Activated CD4-positive, alpha-beta T cell treated with anti-CD3 and anti-CD28 coated beads, Interleukin-2, amount 10 ng/mL, durations not matched to agents 7 days and 5 days (primary cell): ENCODE results near the gene CUX1. TPM values are rescaled to one million over a fixed set of nuclear protein-coding genes. Genes with fewer than 3 reads are reported as not detected.
"Not testable (repeated sequence)": the region's sequence is repeated elsewhere in the genome, so short reads cannot be mapped to it uniquely, and the experiment has no call there.

Source experiments
- CTCF ChIA-PET: fragments of 350-600 bp; sonication (Branson Sonifier 250); formaldehyde crosslinking; loops from one replicate; lab custom pipeline; 2021; ENCODE audit warnings: antibody characterized with exemption; lab: Charles Lee
- POLR2A ChIA-PET: fragments of 350-600 bp; sonication (Branson Sonifier 250); formaldehyde crosslinking; loops from one replicate; lab custom pipeline; 2021; ENCODE audit warnings: antibody characterized with exemption; lab: Charles Lee
- DNase-seq: peaks from one replicate; pipeline ENCODE4 v3.0.0-alpha.2; 2020
- H3K27ac Mint-ChIP-seq: one replicate; pipeline ENCODE4 v1.8.0; 2021; ENCODE audit warnings: mild to moderate bottlenecking, moderate library complexity, mixed read lengths
- H3K27me3 Mint-ChIP-seq: one replicate; pipeline ENCODE4 v1.8.0; 2021; ENCODE audit warnings: mixed read lengths
- H3K36me3 Mint-ChIP-seq: one replicate; pipeline ENCODE4 v1.8.0; 2021; ENCODE audit warnings: low read depth, mixed read lengths
- H3K4me1 Mint-ChIP-seq: one replicate; pipeline ENCODE4 v1.8.0; 2021; ENCODE audit warnings: mixed read lengths
- H3K4me3 Mint-ChIP-seq: one replicate; pipeline ENCODE4 v1.8.0; 2021; ENCODE audit warnings: mild to moderate bottlenecking, moderate library complexity, mixed read lengths
- H3K9me3 Mint-ChIP-seq: one replicate; pipeline ENCODE4 v1.8.0; 2021; ENCODE audit warnings: mixed read lengths
- total RNA-seq, 2 experiments: library from RNA; stranded (reverse); gene quantifications; one replicate each; pipeline ENCODE4 v1.2.3, GENCODE V29; 2021

CUX1 gene
- total RNA-seq, 2 experiments from 2014 or later, result 27.8 to 34.7 TPM

DNA sequence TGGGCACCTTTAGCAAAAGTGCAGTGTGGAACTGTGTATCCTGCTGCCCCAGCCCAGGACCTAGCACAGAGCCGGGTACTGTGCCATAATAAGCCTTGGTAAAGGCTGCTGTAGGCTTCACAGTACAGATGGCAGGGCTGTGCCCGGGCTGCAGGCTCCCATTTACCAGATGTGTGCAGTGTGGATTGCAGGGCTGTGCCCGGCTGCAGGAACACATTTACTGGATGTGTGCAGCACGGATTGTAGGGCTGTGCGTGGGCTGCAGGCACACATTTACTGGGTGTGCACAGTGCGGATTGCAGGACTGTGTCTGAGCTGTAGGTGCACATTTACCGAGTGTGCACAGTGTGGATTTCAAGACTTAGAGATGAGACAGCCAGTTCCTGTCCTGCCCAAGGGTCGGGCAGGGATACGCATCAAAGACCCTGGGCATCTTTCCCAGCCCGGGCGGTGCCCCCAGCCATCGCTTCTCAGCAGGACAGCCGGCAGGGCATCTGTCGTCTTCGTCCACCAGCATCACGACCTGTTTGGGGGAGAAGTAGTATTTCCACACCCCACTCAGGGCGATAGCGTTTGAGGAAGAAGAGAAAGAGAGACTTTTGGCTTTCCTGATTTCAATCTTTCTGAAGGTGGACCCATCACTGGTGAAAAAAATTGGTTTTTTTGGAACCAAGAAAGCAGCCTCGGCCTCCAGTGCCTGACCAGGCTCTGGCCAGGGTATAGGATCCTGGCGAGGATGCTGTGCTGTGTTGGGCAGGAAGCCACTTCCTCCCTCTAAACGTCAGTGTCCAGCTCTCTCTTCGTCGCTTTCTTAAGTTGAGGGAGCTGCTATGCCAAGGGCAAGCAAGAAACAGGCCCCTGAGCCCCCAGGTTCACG lies 180.8 kb downstream of the CUX1 start:
- Mint-ChIP-seq H3K27me3 (no peaks in the 10 kb centered on the region), H3K9me3 (no peaks in the 10 kb centered on the region), H3K4me3 (no peak overlapping the region), H3K4me1 (no peaks in the 10 kb centered on the region), H3K27ac (no peak overlapping the region), H3K36me3 (no peaks in the 10 kb centered on the region)
- CTCF ChIA-PET, result interaction anchor here (0.6 kb wide), 1 partner anchor 33 kb away, joined by 3 read pairs; no protein-coding TSS in a partner anchor
- POLR2A ChIA-PET, result no interaction called here
- DNase-seq, result no peak

DNA sequence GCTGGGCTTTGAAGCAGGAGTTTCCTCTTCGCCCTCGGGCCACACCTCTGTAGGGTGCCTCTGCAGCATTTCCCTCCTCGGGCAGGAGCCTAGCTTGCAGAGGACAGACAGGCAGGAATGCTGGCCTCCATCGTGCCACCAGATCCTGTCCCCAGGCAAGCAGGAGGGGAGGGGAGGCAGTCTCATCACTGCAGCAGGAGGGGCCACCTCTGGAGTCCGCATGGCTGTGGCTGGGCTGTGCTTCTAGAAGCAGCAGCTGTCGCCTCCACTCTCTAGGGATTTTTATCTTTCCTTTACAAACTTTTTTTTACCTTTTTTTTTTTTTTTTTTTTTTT lies 181.4 kb downstream of the CUX1 start:
- Mint-ChIP-seq H3K4me1 (no peaks in the 10 kb centered on the region), H3K36me3 (no peaks in the 10 kb centered on the region), H3K27ac (no peak overlapping the region), H3K4me3 (no peak overlapping the region), H3K27me3 (no peaks in the 10 kb centered on the region), H3K9me3 (no peaks in the 10 kb centered on the region)
- POLR2A ChIA-PET, result no interaction called here
- CTCF ChIA-PET, result interaction anchor here (0.6 kb wide), 1 partner anchor 128 kb away, joined by 3 read pairs; no protein-coding TSS in a partner anchor
- no peak for DNase-seq

GRCh38 chr7:101999393-101999792 lies 182.0 kb downstream of the CUX1 start:
- Mint-ChIP-seq H3K4me1 (no peaks in the 10 kb centered on the region), H3K36me3 (no peaks in the 10 kb centered on the region), H3K9me3 (no peaks in the 10 kb centered on the region), H3K27me3 (no peaks in the 10 kb centered on the region), H3K27ac (no peak overlapping the region), H3K4me3 (no peak overlapping the region)
- no peak for DNase-seq
- CTCF ChIA-PET, result interaction anchor here (0.6 kb wide), 1 partner anchor 128 kb away, joined by 3 read pairs; no protein-coding TSS in a partner anchor
- POLR2A ChIA-PET, result no interaction called here

DNA sequence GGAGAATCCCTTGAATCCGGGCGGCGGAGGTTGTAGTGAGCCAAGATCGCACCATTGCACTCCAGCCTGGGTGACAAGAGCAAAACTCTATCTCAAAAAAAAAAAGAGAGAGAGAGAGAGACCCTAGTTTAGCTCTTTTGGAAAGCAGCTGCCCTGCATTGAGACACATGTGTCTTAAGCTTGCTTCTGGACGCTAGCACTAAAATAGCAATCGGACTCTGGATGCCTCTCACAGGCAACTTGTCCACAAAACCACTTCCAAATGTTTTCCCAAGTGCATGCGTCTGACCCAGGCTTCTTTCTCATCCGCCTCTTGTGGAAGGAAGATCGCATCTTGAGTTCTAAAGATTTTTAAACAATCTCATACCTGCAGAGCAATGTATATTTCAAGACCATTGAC lies 182.7 kb downstream of the CUX1 start:
- Mint-ChIP-seq H3K4me1 (no peaks in the 10 kb centered on the region), H3K36me3 (no peaks in the 10 kb centered on the region), H3K27ac (no peak overlapping the region), H3K9me3 (no peaks in the 10 kb centered on the region), H3K27me3 (no peaks in the 10 kb centered on the region), H3K4me3 (no peak overlapping the region)
- no peak for DNase-seq
- CTCF ChIA-PET, result no interaction called here
- POLR2A ChIA-PET, result no interaction called here

DNA sequence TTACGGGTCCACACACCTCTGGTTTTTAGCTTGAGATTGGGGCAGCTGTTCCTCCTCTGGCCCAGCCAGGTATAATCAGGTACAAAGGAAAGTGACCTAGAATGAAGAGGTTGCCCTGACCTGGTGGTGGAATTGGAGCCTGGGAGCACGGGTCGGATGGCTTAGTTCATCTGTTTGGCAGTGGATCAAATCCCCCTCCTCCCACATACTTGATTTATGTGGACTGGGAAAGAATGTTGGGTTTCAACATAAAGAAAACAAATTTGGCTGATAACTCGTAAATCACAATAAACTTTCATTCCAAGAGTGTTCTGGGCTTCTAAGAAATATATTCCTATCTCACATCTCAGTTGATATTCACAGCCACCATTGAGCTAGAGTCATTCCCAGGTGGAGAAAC lies 186.8 kb downstream of the CUX1 start:
- POLR2A ChIA-PET, result no interaction called here
- H3K4me1 Mint-ChIP-seq, result no peaks in the 10 kb centered on the region
- no peak overlapping the region for H3K4me3 Mint-ChIP-seq
- no peaks in the 10 kb centered on the region for H3K9me3 Mint-ChIP-seq
- no peaks in the 10 kb centered on the region for H3K36me3 Mint-ChIP-seq
- no peaks in the 10 kb centered on the region for H3K27me3 Mint-ChIP-seq
- CTCF ChIA-PET, result interaction anchor here (0.6 to 1.6 kb wide), 3 partner anchors 11 to 567 kb away, joined by 3 read pairs; no protein-coding TSS in a partner anchor
- DNase-seq, result no peak
- H3K27ac Mint-ChIP-seq, result no peak overlapping the region

DNA sequence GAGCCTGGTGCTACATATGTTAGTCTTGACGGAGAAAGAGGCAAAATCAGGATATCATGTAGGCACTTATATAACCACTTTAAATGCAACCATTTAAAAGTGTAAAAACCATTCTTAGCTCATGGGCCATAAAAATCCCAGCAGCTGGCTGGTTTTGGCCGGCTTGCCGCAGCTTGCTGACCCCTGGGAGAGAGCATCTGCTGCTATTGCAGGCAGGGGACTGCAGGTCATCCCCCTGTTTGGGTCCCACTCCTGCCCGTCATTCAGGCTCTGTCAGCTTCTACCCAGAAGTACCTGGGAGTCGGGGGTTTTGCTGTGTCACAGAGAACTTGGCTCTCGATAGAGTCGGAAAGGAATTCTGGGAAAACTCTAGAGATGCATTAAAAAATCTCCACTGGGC lies 187.4 kb downstream of the CUX1 start:
- Mint-ChIP-seq H3K9me3 (no peaks in the 10 kb centered on the region), H3K4me1 (no peaks in the 10 kb centered on the region), H3K27me3 (no peaks in the 10 kb centered on the region), H3K27ac (no peak overlapping the region), H3K36me3 (no peaks in the 10 kb centered on the region), H3K4me3 (no peak overlapping the region)
- ChIA-PET CTCF (interaction anchor here (1.4 to 1.6 kb wide), 2 partner anchors 10 to 12 kb away, joined by 3 read pairs; no protein-coding TSS in a partner anchor), POLR2A (no interaction called here)
- DNase-seq, result no peak

DNA sequence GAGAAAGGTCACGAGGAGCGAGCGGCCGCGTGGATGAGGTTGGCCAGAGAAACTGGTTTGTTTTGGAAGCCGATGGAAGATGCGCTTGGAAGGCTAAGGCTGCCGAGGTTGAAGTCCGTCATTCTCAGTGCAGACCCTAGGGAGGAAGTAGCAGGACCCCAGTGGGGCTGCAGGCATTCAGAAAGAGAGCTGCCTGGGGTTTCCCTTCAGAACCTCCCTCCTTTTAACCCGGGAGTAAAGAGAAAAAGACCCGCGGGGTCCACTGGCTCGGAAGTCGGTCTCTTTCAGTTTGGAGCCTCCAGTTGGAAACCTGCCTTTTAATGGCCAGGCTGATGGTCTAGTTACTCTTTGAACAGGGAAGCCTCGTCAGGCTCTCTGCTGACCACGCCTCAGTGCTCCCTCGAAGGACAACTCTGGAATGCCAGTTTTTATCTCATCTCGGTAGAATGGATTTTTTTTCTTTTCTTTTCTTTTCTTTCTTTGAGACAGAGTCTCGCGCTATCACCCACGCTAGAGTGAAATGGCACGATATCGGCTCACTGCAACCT lies 188.6 kb downstream of the CUX1 start:
- CTCF ChIA-PET, result no interaction called here
- H3K27me3 Mint-ChIP-seq, result no peaks in the 10 kb centered on the region
- POLR2A ChIA-PET, result no interaction called here

DNA sequence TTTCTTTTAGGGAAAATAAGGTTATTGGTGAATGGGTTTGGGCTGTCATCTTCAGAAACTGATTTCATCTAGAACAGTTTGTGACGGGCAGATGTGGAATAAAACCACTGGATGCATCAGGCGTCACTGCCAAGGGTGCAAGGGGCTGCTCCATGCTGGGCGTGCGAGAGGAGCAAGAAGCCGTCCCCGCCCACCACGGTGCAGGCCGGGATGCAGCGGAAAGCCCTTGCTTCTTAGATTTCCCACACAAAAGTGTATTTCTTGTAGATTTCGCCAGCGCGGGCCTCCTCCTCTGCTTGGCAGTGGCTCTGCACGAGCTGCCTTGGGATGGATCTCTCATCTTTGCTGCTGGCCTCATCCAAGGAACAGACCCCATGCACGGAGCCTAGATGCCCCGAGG lies 189.3 kb downstream of the CUX1 start:
- H3K4me3 Mint-ChIP-seq, result no peak overlapping the region
- no peaks in the 10 kb centered on the region for H3K4me1 Mint-ChIP-seq
- H3K27ac Mint-ChIP-seq, result no peak overlapping the region
- H3K9me3 Mint-ChIP-seq, result no peaks in the 10 kb centered on the region
- H3K36me3 Mint-ChIP-seq, result no peaks in the 10 kb centered on the region
- no peak for DNase-seq
- ChIA-PET CTCF (no interaction called here), POLR2A (no interaction called here)
- H3K27me3 Mint-ChIP-seq, result no peaks in the 10 kb centered on the region

More for the DNA sequence above, 188.6 kb downstream of the CUX1 start:
- Mint-ChIP-seq H3K4me1 (no peaks in the 10 kb centered on the region), H3K4me3 (no peak overlapping the region), H3K27ac (no peak overlapping the region), H3K9me3 (no peaks in the 10 kb centered on the region), H3K36me3 (no peaks in the 10 kb centered on the region)
- no peak for DNase-seq

- Mint-ChIP-seq H3K9me3 (no peaks in the 10 kb centered on the region), H3K36me3 (no peaks in the 10 kb centered on the region), H3K27me3 (no peaks in the 10 kb centered on the region), H3K4me3 (no peak overlapping the region), H3K4me1 (no peaks in the 10 kb centered on the region), H3K27ac (no peak overlapping the region)
- no peak for DNase-seq
- ChIA-PET CTCF (interaction anchor here (1.0 kb wide), 1 partner anchor 12 kb away, joined by 3 read pairs; no protein-coding TSS in a partner anchor), POLR2A (no interaction called here)
Observed at GRCh38 chr7:102008535-102009262, 191.3 kb downstream of the CUX1 start.

GRCh38 chr7:102009628-102010027 lies 192.2 kb downstream of the CUX1 start:
- ChIA-PET CTCF (interaction anchor here (0.6 kb wide), 1 partner anchor 221 kb away, joined by 3 read pairs; no protein-coding TSS in a partner anchor), POLR2A (no interaction called here)
- no peaks in the 10 kb centered on the region for H3K36me3 Mint-ChIP-seq
- no peak for DNase-seq
- no peak overlapping the region for H3K27ac Mint-ChIP-seq
- H3K9me3 Mint-ChIP-seq, result no peaks in the 10 kb centered on the region
- no peaks in the 10 kb centered on the region for H3K4me1 Mint-ChIP-seq
- no peaks in the 10 kb centered on the region for H3K27me3 Mint-ChIP-seq
- no peak overlapping the region for H3K4me3 Mint-ChIP-seq

- H3K4me3 Mint-ChIP-seq, H3K27me3 Mint-ChIP-seq, H3K9me3 Mint-ChIP-seq, POLR2A ChIA-PET, H3K36me3 Mint-ChIP-seq, DNase-seq, CTCF ChIA-PET, H3K27ac Mint-ChIP-seq, H3K4me1 Mint-ChIP-seq: not testable (repeated sequence)
Observed at GRCh38 chr7:102012112-102012830, 194.8 kb downstream of the CUX1 start.

- no peaks in the 10 kb centered on the region for H3K4me1 Mint-ChIP-seq
- no peak overlapping the region for H3K27ac Mint-ChIP-seq
- POLR2A ChIA-PET, result no interaction called here
- H3K36me3 Mint-ChIP-seq, result no peaks in the 10 kb centered on the region
- no peaks in the 10 kb centered on the region for H3K27me3 Mint-ChIP-seq
- CTCF ChIA-PET, result interaction anchor here (0.5 kb wide), 1 partner anchor 434 kb away, joined by 4 read pairs; no protein-coding TSS in a partner anchor
- H3K4me3 Mint-ChIP-seq, result no peak overlapping the region
- DNase-seq, result no peak
- H3K9me3 Mint-ChIP-seq, result no peaks in the 10 kb centered on the region
Observed at GRCh38 chr7:102012941-102013461, 195.6 kb downstream of the CUX1 start.
